Measurements from ENCODE around the gene SETD7.

- TF ChIP-seq CTCF (conservative IDR thresholded peaks at IDR 0.05) (no peak), ZFX (IDR thresholded peaks at IDR 0.05) (no peak)
These were observed 63.6 kb downstream of the SETD7 start for GRCh38 chr4:139492429-139492828.

Measured in C4-2B (cell line).